ENCODE data around the gene PDE6A. TPM values are rescaled to one million over a fixed set of nuclear protein-coding genes. Genes with fewer than 3 reads are reported as not detected.

The PDE6A gene
- total and polyA plus RNA-seq, 2 of the 8 experiments (the other 6 are each of a cell fraction or from before 2014, with no cell fraction given), result not detected

DNA sequence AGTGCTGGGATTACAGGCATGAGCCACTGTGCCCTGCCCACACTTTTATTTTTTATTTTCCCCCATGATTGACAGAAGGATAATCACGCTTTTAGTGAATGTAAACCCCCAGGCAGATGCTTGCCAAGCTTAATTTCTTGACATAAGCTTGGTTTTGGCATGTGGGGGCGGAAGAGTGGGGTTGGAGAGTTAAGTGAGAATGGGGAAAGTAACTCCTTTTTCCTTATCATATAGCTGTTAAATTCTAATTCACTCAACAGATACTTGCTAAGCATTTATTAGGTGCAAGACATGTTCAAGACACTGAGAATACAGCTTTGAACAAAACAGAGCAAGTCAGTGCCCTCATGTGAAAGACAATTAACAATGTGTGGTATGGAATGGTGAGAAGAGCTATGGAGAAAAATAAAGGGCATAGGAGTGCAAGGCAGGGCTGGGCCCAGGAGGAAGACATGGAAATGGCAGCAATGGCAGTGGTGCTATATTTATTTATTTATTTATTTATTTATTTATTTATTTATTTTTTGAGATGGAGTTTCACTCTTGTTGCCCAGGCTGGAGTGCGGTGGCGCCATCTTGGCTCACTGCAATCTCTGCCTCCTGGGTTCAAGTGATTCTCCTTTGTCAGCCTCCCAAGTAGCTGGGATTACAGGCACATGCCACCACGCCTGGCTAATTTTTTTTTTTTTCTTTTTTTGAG is 18.2 kb upstream of the PDE6A start:
- H3K18ac ChIP-seq (ENCODE audit: extremely low read depth, low read length), result no peak overlapping the region
- WGBS, 2 experiments (ENCODE audit: extremely low coverage in 1 of 2, insufficient coverage in 1 of 2, insufficient read length in 1 of 2, insufficient replicate concordance in 2 of 2, low coverage in 1 of 2, low lambda C conversion rate in 2 of 2, missing lambda C conversion rate in 1 of 2), result 83% methylated on average over 4 of the region's 5 CpGs; no CpG with 5 or more reads in 1 of the 2 experiments
- H3K56ac ChIP-seq (replicated peaks; ENCODE audit: insufficient read length, low read depth, low read length), result no peak overlapping the region
- FAIRE-seq (no peak), DNase-seq (ENCODE audit: low read depth in 1 of 2, low spot score in 2 of 2) (no peak)
- no peak overlapping the region for H2AK5ac ChIP-seq (ENCODE audit: low read depth, low read length)
- peaks cover 9% of the 10 kb centered on the region for H3K23me2 ChIP-seq (ENCODE audit: low read depth, low read length)
- POLR2A ChIA-PET (ENCODE audit: partially characterized antibody), result interaction anchor here (0.6 to 1.2 kb wide), 3 partner anchors 13 to 76 kb away, joined by 3 read pairs; no protein-coding TSS in a partner anchor
- H4K8ac ChIP-seq (ENCODE audit: extremely low read depth, insufficient read depth, low read length), result no peak overlapping the region
- H3K79me2 ChIP-seq (ENCODE audit: control insufficient read depth in 1 of 2, insufficient read depth in 2 of 2, low read length in 2 of 2), result no peaks in the 10 kb centered on the region
- H3K23ac ChIP-seq (ENCODE audit: insufficient read length), result no peak overlapping the region
- no peak overlapping the region for H3K27ac ChIP-seq (ENCODE audit: low read depth, low read length)
- H3K4ac ChIP-seq (replicated peaks; ENCODE audit: insufficient read length, low read depth, low read length), result no peak overlapping the region
- no peaks in the 10 kb centered on the region for H3K79me1 ChIP-seq (ENCODE audit: low read depth, low read length)
- no peak overlapping the region for H4K5ac ChIP-seq (ENCODE audit: insufficient read length, low read depth, low read length)
- no peak for TF ChIP-seq KDM1A (IDR thresholded peaks at IDR 0.05; ENCODE audit: borderline replicate concordance, low read length)
- no peak for TF ChIP-seq KDM5A (IDR thresholded peaks at IDR 0.05; ENCODE audit: low read length)
- TF ChIP-seq CHD1 (IDR thresholded peaks at IDR 0.05; ENCODE audit: low read depth, low read length), result no peak
- TF ChIP-seq RFX5 (IDR thresholded peaks at IDR 0.05; ENCODE audit: borderline replicate concordance, low read depth, low read length), result no peak
- no peak for TF ChIP-seq HDAC6 (IDR thresholded peaks at IDR 0.05; ENCODE audit: low read depth, low read length)
- no peak for TF ChIP-seq POLR2A (IDR thresholded peaks at IDR 0.05; ENCODE audit: control extremely low read depth in 1 of 2, low read depth in 2 of 2, low read length in 2 of 2)
- TF ChIP-seq, protein P1, sequence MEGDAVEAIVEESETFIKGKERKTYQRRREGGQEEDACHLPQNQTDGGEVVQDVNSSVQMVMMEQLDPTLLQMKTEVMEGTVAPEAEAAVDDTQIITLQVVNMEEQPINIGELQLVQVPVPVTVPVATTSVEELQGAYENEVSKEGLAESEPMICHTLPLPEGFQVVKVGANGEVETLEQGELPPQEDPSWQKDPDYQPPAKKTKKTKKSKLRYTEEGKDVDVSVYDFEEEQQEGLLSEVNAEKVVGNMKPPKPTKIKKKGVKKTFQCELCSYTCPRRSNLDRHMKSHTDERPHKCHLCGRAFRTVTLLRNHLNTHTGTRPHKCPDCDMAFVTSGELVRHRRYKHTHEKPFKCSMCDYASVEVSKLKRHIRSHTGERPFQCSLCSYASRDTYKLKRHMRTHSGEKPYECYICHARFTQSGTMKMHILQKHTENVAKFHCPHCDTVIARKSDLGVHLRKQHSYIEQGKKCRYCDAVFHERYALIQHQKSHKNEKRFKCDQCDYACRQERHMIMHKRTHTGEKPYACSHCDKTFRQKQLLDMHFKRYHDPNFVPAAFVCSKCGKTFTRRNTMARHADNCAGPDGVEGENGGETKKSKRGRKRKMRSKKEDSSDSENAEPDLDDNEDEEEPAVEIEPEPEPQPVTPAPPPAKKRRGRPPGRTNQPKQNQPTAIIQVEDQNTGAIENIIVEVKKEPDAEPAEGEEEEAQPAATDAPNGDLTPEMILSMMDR (IDR thresholded peaks at IDR 0.05; ENCODE audit: control extremely low read depth in 1 of 3, insufficient read depth in 1 of 3, low read depth in 1 of 3, low read length in 3 of 3), result no peak
- no peak for TF ChIP-seq PHF8 (conservative IDR thresholded peaks at IDR 0.05; ENCODE audit: low read depth, low read length)
- TF ChIP-seq ASH2L (IDR thresholded peaks at IDR 0.05; ENCODE audit: low read length), result no peak
- TF ChIP-seq ZNF274 (IDR thresholded peaks at IDR 0.05; ENCODE audit: borderline replicate concordance, extremely low read depth, low read length), result no peak
- TF ChIP-seq POLR2AphosphoS5 (IDR thresholded peaks at IDR 0.05; ENCODE audit: low read depth, low read length), result no peak
- CTCF ChIA-PET (ENCODE audit: partially characterized antibody), result interaction anchor here (0.6 to 8.5 kb wide), 37 partner anchors 8 to 552 kb away, joined by 3 to 112 read pairs (median 4); partner anchors contain the start of gene PDE6A
- no peak overlapping the region for H2AFZ ChIP-seq (ENCODE audit: low read length)
- no peak overlapping the region for H3K9ac ChIP-seq (replicated peaks in 1 of 4; ENCODE audit: extremely low read depth in 1 of 4, low read depth in 3 of 4, low read length in 3 of 4)
- no peaks in the 10 kb centered on the region for H3K36me3 ChIP-seq (ENCODE audit: control insufficient read depth in 2 of 4, insufficient read depth in 4 of 4, low read length in 3 of 4)
- no peak overlapping the region for H2BK12ac ChIP-seq (ENCODE audit: low read depth, low read length)
- no peak overlapping the region for H2BK20ac ChIP-seq (ENCODE audit: low read length)
- H4K20me1 ChIP-seq (replicated peaks in 1 of 2; ENCODE audit: control insufficient read depth in 1 of 2, insufficient read depth in 2 of 2, low read length in 2 of 2), result peaks cover 0 to 2% of the 10 kb centered on the region in 2 experiments
- H2BK5ac ChIP-seq (ENCODE audit: low read depth, low read length), result no peak overlapping the region
- no peaks in the 10 kb centered on the region for H3K9me3 ChIP-seq (ENCODE audit: insufficient read depth in 2 of 2, low read depth in 1 of 2, low read length in 1 of 2)
- peaks cover 0 to 8% (median 5%) of the 10 kb centered on the region in 4 experiments; a peak in 4 of 7 replicates for H3K4me1 ChIP-seq (replicated peaks in 1 of 4; ENCODE audit: control insufficient read depth in 3 of 4, insufficient read depth in 4 of 4, low read length in 3 of 4)
- no peak overlapping the region for H3K4me2 ChIP-seq (ENCODE audit: insufficient read depth in 1 of 2, low read depth in 2 of 2, low read length in 2 of 2)
- no peak overlapping the region for H3K4me3 ChIP-seq (ENCODE audit: extremely low read depth in 1 of 4, insufficient read depth in 2 of 4, low read depth in 3 of 4, low read length in 4 of 4)
- no peak overlapping the region for H2BK15ac ChIP-seq (ENCODE audit: low read length)
- peaks cover 0 to 5% (median 1%) of the 10 kb centered on the region in 4 experiments; a peak in 3 of 7 replicates for H3K27me3 ChIP-seq (replicated peaks in 1 of 4; ENCODE audit: control insufficient read depth in 3 of 4, extremely low read depth in 1 of 4, insufficient read depth in 3 of 4, low read length in 3 of 4)
- H2BK120ac ChIP-seq (replicated peaks; ENCODE audit: low read depth, low read length), result no peak overlapping the region
- H4K91ac ChIP-seq (replicated peaks; ENCODE audit: insufficient read length, low read length), result no peak overlapping the region
- no peak overlapping the region for H3K14ac ChIP-seq (ENCODE audit: insufficient read length)
